ENCODE measurements around the gene IGSF23.

IGSF23 gene

DNA sequence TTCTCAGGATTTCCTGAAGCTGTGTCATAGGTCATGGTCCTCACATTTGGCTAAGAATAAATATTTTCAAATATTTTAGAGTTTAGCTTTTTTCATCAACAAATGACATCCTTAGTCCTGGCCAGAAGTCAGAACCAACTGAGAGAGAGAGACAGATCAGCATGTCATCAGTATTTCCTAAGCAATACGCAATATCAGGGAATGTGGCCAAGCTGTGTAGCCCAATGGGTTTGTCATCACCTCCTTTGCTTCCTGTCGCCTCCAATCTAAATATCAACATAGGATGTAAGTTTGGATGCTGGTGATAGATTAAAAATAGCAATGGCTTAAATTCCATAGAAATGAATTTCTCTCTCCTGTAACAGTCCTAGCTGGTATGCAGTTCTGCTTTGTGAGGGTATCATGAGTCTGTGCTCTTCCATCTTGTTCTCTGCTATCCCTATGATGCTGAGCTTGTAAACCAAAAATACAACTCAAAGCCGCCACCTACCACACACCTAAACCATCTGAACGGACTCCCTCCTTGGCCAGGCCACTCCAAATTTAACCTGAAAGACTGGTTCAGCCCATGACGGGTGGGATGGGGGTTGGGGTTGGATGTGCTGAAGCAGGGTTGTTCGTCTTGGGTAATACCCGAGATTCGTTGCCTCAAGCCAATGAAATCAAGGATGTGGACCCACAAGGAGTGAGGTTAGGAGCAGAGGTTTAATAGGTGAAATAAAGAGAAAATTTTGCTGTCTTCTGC, 10.0 kb upstream of the IGSF23 start:
- no peak for TF ChIP-seq CTCF (IDR thresholded peaks at IDR 0.05)

DNA sequence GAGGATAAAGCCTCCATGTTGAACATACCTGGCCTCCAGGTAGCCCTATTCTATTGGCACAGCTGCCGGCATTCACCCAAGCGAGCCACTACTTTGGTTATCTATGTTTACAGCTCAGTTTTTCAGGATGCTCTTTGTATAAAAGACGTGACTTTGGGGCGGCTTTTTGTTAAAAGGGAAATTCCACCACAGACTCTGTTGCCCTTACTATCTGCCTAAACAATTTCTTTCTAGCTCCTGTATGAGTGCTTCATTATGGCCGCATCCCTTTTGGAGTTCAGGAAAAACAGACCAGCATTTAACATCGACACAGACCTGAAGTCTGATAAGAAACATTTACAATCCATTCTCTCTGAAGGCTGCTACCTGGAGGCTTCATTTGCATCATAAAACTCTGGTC, 9.1 kb upstream of the IGSF23 start:
- no peak for TF ChIP-seq CTCF (IDR thresholded peaks at IDR 0.05)

GRCh38 chr19:44605547-44605946, 7.8 kb upstream of the IGSF23 start:
- no peak for TF ChIP-seq CTCF (IDR thresholded peaks at IDR 0.05)

DNA sequence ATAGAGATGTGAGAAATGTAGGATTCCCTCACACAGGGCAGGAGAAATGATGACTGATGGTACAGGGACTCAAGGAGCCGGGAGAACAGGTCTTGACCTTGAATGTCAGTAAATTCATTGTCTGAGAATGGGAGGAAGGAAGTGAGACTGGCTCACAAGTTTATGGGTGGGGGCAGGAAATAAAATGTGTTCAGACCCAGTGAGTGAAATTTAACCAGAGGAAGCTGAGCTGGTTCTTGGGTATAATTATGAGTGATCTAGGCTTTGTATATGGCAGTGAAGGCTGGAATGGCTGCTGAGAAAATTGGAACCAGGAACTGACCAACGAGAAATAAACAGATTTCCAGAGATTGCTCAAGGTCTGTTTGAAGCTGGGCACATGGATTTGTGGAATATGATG, 6.3 kb upstream of the IGSF23 start:
- TF ChIP-seq CTCF (IDR thresholded peaks at IDR 0.05) = no peak

DNA sequence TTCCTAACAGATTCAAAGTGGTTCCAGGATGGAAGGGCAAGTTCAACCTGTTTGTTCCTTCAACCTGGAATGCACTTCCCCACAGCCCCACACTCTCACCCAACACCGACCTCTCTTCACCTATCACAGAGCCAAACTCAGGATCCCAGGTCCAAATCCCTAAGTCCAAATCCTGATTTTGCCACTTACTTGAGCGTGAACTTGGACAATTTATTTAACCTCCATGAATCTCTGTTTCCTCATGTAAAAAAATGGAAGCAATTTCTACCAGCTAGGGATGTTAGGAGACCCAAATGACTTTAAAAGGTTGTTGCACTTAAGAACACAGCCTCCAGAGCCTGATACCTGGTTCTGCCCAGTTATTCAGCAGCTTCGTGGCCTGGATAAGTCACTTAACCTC, 5.4 kb upstream of the IGSF23 start:
- TF ChIP-seq CTCF (IDR thresholded peaks at IDR 0.05) = no peak

DNA sequence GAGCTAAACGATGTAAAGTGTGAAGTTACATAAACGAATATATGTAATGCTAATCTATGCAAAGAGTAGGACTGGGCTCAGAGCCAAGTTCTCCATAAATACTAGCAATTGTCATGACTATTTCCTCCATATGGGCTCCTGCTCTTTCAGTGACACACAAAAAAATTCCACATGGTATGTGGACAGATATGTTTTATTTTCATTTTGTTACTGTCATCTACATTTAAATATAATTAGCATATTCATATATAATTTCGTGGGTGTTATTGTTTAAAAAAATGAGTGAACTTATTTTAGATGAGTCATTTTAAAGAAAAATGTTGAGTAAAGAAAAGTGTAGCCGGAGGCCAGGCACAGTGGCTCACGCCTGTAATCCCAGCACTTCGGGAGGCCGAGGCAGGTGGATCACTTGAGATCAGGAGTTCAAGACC, 5.0 kb upstream of the IGSF23 start:
- TF ChIP-seq CTCF (IDR thresholded peaks at IDR 0.05) = no peak

DNA sequence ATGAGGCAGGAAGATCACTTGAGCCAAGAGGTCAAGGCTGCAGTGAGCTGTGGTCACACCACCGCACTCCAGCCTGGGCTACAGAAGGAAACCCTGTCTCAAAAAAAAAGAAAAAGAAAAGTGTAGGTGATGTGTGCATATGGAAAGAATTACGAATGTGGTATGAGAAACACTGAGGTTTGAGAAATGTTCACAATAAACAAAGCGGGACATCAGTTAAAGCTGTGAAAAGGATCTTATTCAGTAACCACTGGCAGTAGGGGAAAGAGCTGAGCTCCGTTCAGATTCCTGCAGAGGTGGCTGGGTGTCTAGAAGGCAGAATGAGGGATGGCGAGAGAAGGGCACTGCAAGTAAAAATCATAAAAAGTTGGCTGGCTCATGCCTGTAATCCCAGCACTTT, 4.1 kb upstream of the IGSF23 start:
- no peak for TF ChIP-seq CTCF (IDR thresholded peaks at IDR 0.05)

DNA sequence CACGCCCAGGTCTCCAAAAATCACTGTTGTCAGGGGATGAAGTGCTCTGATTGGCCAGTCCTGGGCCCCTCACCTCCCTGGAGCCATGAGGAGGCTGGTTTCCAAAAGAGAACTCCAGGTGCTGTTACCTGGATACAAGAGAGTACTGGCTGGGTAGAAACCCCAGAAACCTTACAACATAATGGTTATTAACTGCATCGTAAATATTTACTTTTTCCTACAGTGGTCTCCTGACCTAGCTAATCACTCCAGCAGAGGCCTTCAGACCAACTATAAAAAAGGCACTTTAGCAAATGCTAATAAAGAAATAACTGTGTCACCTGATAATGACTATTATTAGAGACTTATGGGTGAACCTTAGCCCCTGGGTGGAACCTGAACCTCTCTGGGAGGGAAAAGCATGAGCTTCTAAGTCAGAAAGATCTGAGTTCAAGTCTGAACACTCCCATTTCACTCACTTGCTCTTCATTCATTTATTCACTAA, 1.5 kb upstream of the IGSF23 start:
- TF ChIP-seq CTCF (IDR thresholded peaks at IDR 0.05) = no peak

All from LNCAP (cell line).